Gastroesophageal sphincter (tissue), 4 donors: ENCODE data around the gene ARL10. TPM values are rescaled to one million over a fixed set of nuclear protein-coding genes. Genes with fewer than 3 reads are reported as not detected.

Experiments used
- ATAC-seq: fragments of 150-250 bp; one replicate; pipeline ENCODE4 v1.9.1; 2016; ENCODE audit warnings: mild to moderate bottlenecking, moderate library complexity
- H3K27ac ChIP-seq, 4 donors: fragments of 200-600 bp; sonication (generic) in 3 of 4; 1 replicate in 3 of 4; 2 replicates in 1 of 4; pipeline ENCODE4 v1.5.1; 2016 to 2019
- H3K27me3 ChIP-seq: fragments of 200-600 bp; sonication (generic); one replicate; pipeline ENCODE4 v1.5.1; 2019
- H3K36me3 ChIP-seq, 2 donors: fragments of 200-600 bp; sonication (generic); one replicate each; pipeline ENCODE4 v1.5.1; 2019; ENCODE audit warnings: control low read depth in 1 of 2
- H3K4me1 ChIP-seq, 3 donors: fragments of 200-600 bp; sonication (generic); 1 replicate in 2 of 3; 2 replicates in 1 of 3; pipeline ENCODE4 v1.5.1; 2016 to 2019; ENCODE audit warnings: control low read depth in 2 of 3
- H3K4me3 ChIP-seq, 2 donors: fragments of 200-600 bp; sonication (generic); one replicate each; pipeline ENCODE4 v1.5.1; 2019; ENCODE audit warnings: mild to moderate bottlenecking in 1 of 2, moderate library complexity in 1 of 2
- H3K9me3 ChIP-seq, 3 donors: fragments of 200-600 bp; sonication (generic); one replicate each; pipeline ENCODE4 v1.5.1; 2017 to 2019; ENCODE audit warnings: control low read depth in 2 of 3
- EP300 ChIP-seq: sonication (generic); formaldehyde crosslinking; IDR thresholded peaks from one replicate; pipeline ENCODE4 v1.6.1; 2017; ENCODE audit warnings: antibody characterized with exemption, mild to moderate bottlenecking
- POLR2A ChIP-seq, 2 donors: fragments of 450-650 bp; IDR thresholded peaks; one replicate each; pipeline ENCODE4 v1.6.1; 2017; ENCODE audit warnings: antibody characterized with exemption in 2 of 2, mild to moderate bottlenecking in 2 of 2, moderate library complexity in 1 of 2
- POLR2AphosphoS5 ChIP-seq: sonication (generic); formaldehyde crosslinking; IDR thresholded peaks from one replicate; pipeline ENCODE4 v1.6.1; 2017; ENCODE audit warnings: antibody characterized with exemption
- WGBS, 2 donors: methylation state at CpG; one replicate each; pipeline ENCODE4 v1.1.5; 2018; ENCODE audit warnings: low coverage in 1 of 2; 5-methylcytosine and 5-hydroxymethylcytosine counted together
- total RNA-seq, 4 donors: library from RNA; depleted of rRNA; stranded (reverse); fragments of >200 nt; gene quantifications; one replicate each; pipeline ENCODE4 v1.1.0, GENCODE V29; 2016
- TF ChIP-seq, protein P1 (sequence below), 4 experiments: fragments of 200-600 bp in 2 of 4; fragments of 450-650 bp in 2 of 4; sonication (generic) in 1 of 4; IDR thresholded peaks; one replicate each; pipeline ENCODE4 v1.5.1; 2017 to 2019; ENCODE audit warnings: antibody characterized with exemption in 4 of 4, mild to moderate bottlenecking in 2 of 4, moderate library complexity in 2 of 4

ARL10 gene
- total RNA-seq, 4 donors from 2014 or later, result 4.4 to 23.3 (median 10.8) TPM

DNA sequence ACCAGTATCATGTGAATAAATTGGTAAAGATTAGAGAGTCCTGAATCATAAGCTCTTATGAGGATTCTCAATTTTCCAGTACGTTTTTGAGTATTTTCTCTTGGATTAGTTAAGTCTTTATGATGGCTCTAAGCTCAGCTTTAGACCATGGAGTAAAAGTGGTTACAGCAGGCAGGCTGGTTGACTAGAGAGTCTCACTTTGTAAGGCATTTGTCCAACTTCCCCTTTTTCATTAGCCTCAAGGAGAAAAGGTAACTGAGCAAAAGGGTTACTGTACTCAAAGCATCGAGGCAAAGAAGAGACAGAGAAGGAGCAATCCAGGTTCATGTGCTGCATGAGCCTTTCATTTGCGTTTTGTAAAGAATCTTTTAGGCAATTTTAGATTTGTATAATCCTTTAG lies 14.6 kb downstream of the ARL10 start:
- Histone ChIP-seq H3K27me3 (no peaks in the 10 kb centered on the region), H3K4me3 (no peak overlapping the region), H3K9me3 (no peaks in the 10 kb centered on the region), H3K27ac (no peak overlapping the region), H3K4me1 (peaks cover 0 to 19% (median 0%) of the 10 kb centered on the region in 3 donors), H3K36me3 (peaks cover 0 to 37% of the 10 kb centered on the region in 2 donors)
- ATAC-seq, result no peak
- 84 to 93% methylated on average over 3 of the region's 3 CpGs for WGBS, 2 donors
- no peak for TF ChIP-seq POLR2AphosphoS5
- no peak for TF ChIP-seq EP300
- TF ChIP-seq, protein P1, sequence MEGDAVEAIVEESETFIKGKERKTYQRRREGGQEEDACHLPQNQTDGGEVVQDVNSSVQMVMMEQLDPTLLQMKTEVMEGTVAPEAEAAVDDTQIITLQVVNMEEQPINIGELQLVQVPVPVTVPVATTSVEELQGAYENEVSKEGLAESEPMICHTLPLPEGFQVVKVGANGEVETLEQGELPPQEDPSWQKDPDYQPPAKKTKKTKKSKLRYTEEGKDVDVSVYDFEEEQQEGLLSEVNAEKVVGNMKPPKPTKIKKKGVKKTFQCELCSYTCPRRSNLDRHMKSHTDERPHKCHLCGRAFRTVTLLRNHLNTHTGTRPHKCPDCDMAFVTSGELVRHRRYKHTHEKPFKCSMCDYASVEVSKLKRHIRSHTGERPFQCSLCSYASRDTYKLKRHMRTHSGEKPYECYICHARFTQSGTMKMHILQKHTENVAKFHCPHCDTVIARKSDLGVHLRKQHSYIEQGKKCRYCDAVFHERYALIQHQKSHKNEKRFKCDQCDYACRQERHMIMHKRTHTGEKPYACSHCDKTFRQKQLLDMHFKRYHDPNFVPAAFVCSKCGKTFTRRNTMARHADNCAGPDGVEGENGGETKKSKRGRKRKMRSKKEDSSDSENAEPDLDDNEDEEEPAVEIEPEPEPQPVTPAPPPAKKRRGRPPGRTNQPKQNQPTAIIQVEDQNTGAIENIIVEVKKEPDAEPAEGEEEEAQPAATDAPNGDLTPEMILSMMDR (IDR thresholded peaks at IDR 0.05), result no peak
- no peak for TF ChIP-seq POLR2A (IDR thresholded peaks at IDR 0.05)

DNA sequence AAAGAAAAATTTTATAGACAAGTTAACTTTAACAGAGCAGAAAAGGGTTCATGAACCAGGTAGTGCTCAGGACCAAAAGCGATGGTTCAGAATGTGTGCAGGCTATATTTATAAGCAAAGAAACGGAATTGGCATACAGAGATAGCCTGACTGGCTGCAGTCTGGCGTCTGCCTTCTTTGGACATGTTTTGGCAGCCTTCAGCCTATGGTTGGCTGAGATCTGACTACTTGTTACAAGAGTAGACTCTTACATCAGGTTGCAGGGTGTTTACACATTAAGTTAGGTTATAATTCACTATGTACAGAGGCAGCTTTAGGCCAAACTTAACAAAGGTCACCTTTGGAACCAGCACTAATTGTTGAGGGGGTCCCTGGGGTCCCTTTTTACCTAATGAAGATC lies 16.1 kb downstream of the ARL10 start:
- Histone ChIP-seq H3K27ac (peak overlapping the region; percentile 34 to 83 (median 80)), H3K4me3 (no peak overlapping the region), H3K4me1 (peaks cover 0 to 19% (median 0%) of the 10 kb centered on the region in 3 donors), H3K27me3 (no peaks in the 10 kb centered on the region), H3K9me3 (no peaks in the 10 kb centered on the region), H3K36me3 (peaks cover 0 to 40% of the 10 kb centered on the region in 2 donors)
- WGBS, 2 donors, result 22 to 41% methylated on average over 3 of the region's 3 CpGs
- ATAC-seq, result peak; percentile 75
- peak; percentile 48 for TF ChIP-seq POLR2AphosphoS5
- TF ChIP-seq POLR2A (IDR thresholded peaks at IDR 0.05), result no peak

DNA sequence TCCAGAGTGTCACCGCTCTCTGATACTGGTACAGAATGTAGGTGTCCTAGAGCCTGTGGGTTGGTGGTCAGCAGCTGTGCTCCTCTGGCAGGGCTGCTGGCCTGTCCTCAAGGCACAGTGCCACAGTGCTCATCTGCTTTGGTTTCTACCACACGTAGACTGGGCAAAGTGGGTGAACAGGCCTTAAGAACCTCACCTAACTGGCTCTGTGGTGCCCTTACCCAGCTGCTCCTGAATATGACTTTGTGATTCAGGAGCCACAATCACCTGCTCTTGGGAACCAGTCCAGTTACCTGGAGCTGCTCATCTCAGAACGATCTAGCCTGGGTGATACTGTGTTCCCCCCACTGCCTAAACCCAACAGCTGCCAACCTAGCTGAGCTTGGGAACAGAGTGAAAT lies 16.7 kb downstream of the ARL10 start:
- Histone ChIP-seq H3K4me3 (no peak overlapping the region), H3K36me3 (peaks cover 0 to 40% of the 10 kb centered on the region in 2 donors), H3K4me1 (peaks cover 0 to 23% (median 0%) of the 10 kb centered on the region in 3 donors), H3K27ac (peak overlapping the region; percentile 34 to 83 (median 80)), H3K27me3 (no peaks in the 10 kb centered on the region), H3K9me3 (no peaks in the 10 kb centered on the region)
- 75% methylated on average over 1 of the region's 3 CpGs; no CpG with 5 or more reads in 1 of the 2 donors for WGBS, 2 donors
- ATAC-seq, result no peak
- TF ChIP-seq POLR2A (IDR thresholded peaks at IDR 0.05) (no peak), EP300 (no peak), POLR2AphosphoS5 (no peak)
- TF ChIP-seq, protein P1 (IDR thresholded peaks at IDR 0.05), result no peak

DNA sequence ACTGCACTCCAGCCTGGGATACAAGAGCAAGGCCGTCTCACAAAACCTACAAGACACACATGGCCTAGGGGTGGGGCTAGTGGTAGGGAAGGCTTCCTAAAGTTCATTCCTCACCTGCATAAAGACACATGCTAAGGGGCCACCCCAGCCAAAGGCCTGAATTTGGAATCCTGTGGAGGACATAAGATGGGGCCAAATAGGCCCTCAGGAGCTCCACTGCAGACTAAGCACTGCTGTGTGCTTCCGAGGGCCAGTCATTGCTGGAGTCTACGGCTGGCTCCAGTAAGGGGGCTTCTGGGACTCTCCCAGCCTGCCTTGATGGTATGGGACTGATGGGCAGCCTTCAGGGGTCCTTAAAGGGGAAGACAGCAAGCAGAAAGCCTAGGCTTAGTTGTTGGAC lies 17.4 kb downstream of the ARL10 start:
- no peak overlapping the region for H3K4me3 ChIP-seq
- ATAC-seq, result no peak
- peaks cover 5 to 31% (median 7%) of the 10 kb centered on the region in 3 donors for H3K4me1 ChIP-seq
- H3K27me3 ChIP-seq, result no peaks in the 10 kb centered on the region
- peaks cover 0 to 40% of the 10 kb centered on the region in 2 donors for H3K36me3 ChIP-seq
- H3K9me3 ChIP-seq, result no peaks in the 10 kb centered on the region
- TF ChIP-seq EP300 (no peak), POLR2A (IDR thresholded peaks at IDR 0.05) (no peak), POLR2AphosphoS5 (no peak)
- TF ChIP-seq, protein P1 (IDR thresholded peaks at IDR 0.05), result no peak
- H3K27ac ChIP-seq, result peak overlapping the region in 2 of 4 donors; percentile 80 to 83
- WGBS, 2 donors, result 100% methylated on average over 1 of the region's 3 CpGs; no CpG with 5 or more reads in 1 of the 2 donors

DNA sequence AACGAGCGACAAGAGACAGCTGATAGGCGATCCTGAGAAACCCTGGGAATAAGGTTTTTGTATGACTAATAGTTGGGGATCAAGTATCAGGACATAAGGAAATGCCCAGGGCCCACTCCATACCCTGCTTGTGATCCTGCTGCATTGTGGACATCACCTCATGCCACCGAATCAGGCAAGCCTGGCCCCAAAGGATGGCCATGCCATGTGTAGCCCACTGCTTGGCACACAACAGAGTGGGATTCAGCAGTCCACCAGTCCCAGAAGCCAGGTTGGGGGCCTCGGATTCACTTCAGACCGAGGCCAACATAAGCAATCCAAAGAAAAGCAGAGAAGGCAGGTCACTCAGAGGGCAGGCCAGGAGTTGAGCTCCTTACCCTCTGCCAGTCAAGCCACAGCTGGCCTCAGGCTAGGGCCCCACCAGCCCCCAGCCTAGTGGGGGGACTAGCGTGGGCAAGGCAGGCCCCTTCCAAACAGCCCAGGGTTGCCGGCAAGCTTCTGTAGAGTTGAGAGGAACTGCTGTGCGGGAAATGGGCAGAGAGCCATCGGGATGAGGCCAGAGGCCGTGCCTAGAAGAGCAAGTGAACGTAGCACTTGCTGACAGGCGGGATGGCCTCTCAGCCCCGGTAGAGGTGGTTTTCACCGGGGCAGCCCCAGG lies 18.1 kb downstream of the ARL10 start:
- 94% methylated on average over 9 of the region's 15 CpGs; no CpG with 5 or more reads in 1 of the 2 donors for WGBS, 2 donors
- Histone ChIP-seq H3K27me3 (no peaks in the 10 kb centered on the region), H3K4me1 (peaks cover 6 to 37% (median 7%) of the 10 kb centered on the region in 3 donors), H3K36me3 (peaks cover 0 to 40% of the 10 kb centered on the region in 2 donors), H3K4me3 (no peak overlapping the region), H3K9me3 (no peaks in the 10 kb centered on the region), H3K27ac (peak overlapping the region in 1 of 4 donors; percentile 83)
- no peak for TF ChIP-seq EP300
- TF ChIP-seq, protein P1 (IDR thresholded peaks at IDR 0.05), result no peak
- TF ChIP-seq POLR2AphosphoS5, result no peak
- TF ChIP-seq POLR2A (IDR thresholded peaks at IDR 0.05), result no peak
- ATAC-seq, result no peak
